ENCODE results near the gene PAPPA. TPM values are rescaled to one million over a fixed set of nuclear protein-coding genes. Genes with fewer than 3 reads are reported as not detected.

Gene PAPPA
- total RNA-seq, 1 donor from 2014 or later, result 2.8 TPM

GRCh38 chr9:116247791-116248374, 94.3 kb downstream of the PAPPA start:
- no peak for DNase-seq (ENCODE audit: low spot score)
- intact Hi-C loops (cut with DNase I), result no loop called here

GRCh38 chr9:116250891-116251290, 97.3 kb downstream of the PAPPA start:
- intact Hi-C loops (cut with DNase I), result no loop called here
- no peak for DNase-seq (ENCODE audit: low spot score)

- DNase-seq (ENCODE audit: low spot score), result no peak
- intact Hi-C loops (cut with DNase I), result no loop called here
These were observed 97.8 kb downstream of the PAPPA start for GRCh38 chr9:116251366-116251765.

- DNase-seq (ENCODE audit: low spot score), result no peak
- intact Hi-C loops (cut with DNase I), result no loop called here
These were observed 106.9 kb downstream of the PAPPA start for GRCh38 chr9:116260531-116260930.

GRCh38 chr9:116262448-116262847, 108.9 kb downstream of the PAPPA start:
- intact Hi-C loops (cut with DNase I), result no loop called here
- DNase-seq (ENCODE audit: low spot score), result no peak

GRCh38 chr9:116264361-116264760, 110.8 kb downstream of the PAPPA start:
- no peak for DNase-seq (ENCODE audit: low spot score)
- intact Hi-C loops (cut with DNase I), result no loop called here

GRCh38 chr9:116267021-116267420, 113.4 kb downstream of the PAPPA start:
- DNase-seq (ENCODE audit: low spot score), result no peak
- intact Hi-C loops (cut with DNase I), result no loop called here

- intact Hi-C loops (cut with DNase I), result no loop called here
- DNase-seq (ENCODE audit: low spot score), result no peak
These were observed 115.7 kb downstream of the PAPPA start for GRCh38 chr9:116269250-116269649.

GRCh38 chr9:116270546-116270945, 117.0 kb downstream of the PAPPA start:
- no peak for DNase-seq (ENCODE audit: low spot score)
- intact Hi-C loops (cut with DNase I), result no loop called here

- intact Hi-C loops (cut with DNase I), result no loop called here
- DNase-seq (ENCODE audit: low spot score), result no peak
These were observed 117.7 kb downstream of the PAPPA start for GRCh38 chr9:116271340-116271739.

GRCh38 chr9:116271991-116272390, 118.4 kb downstream of the PAPPA start:
- intact Hi-C loops (cut with DNase I), result no loop called here
- no peak for DNase-seq (ENCODE audit: low spot score)

- intact Hi-C loops (cut with DNase I), result no loop called here
- no peak for DNase-seq (ENCODE audit: low spot score)
These were observed 120.7 kb downstream of the PAPPA start for GRCh38 chr9:116274293-116274692.

- no peak for DNase-seq (ENCODE audit: low spot score)
- intact Hi-C loops (cut with DNase I), result no loop called here
These were observed 122.0 kb downstream of the PAPPA start for GRCh38 chr9:116275418-116276195.

GRCh38 chr9:116276196-116276493, 122.6 kb downstream of the PAPPA start:
- intact Hi-C loops (cut with DNase I), result no loop called here
- DNase-seq (ENCODE audit: low spot score), result no peak

- DNase-seq (ENCODE audit: low spot score), result no peak
- intact Hi-C loops (cut with DNase I), result no loop called here
These were observed 123.1 kb downstream of the PAPPA start for GRCh38 chr9:116276651-116277121.

- intact Hi-C loops (cut with DNase I), result no loop called here
- DNase-seq (ENCODE audit: low spot score), result no peak
These were observed 124.7 kb downstream of the PAPPA start for GRCh38 chr9:116278326-116278725.

- intact Hi-C loops (cut with DNase I), result no loop called here
- DNase-seq (ENCODE audit: low spot score), result no peak
These were observed 125.6 kb downstream of the PAPPA start for GRCh38 chr9:116279230-116279629.

- intact Hi-C loops (cut with DNase I), result no loop called here
- no peak for DNase-seq (ENCODE audit: low spot score)
These were observed 126.9 kb downstream of the PAPPA start for GRCh38 chr9:116280529-116280928.

GRCh38 chr9:116282597-116282996, 129.0 kb downstream of the PAPPA start:
- intact Hi-C loops (cut with DNase I), result no loop called here
- DNase-seq (ENCODE audit: low spot score), result no peak

GRCh38 chr9:116284518-116284917, 130.9 kb downstream of the PAPPA start:
- DNase-seq (ENCODE audit: low spot score), result no peak

GRCh38 chr9:116285320-116285719, 131.7 kb downstream of the PAPPA start:
- DNase-seq (ENCODE audit: low spot score), result no peak
- intact Hi-C loops (cut with DNase I), result no loop called here

More at GRCh38 chr9:116284518-116284917, 130.9 kb downstream of the PAPPA start:
- intact Hi-C loops (cut with DNase I), result no loop called here
